Loucy (cell line): ENCODE results near the gene ZNF407.

Experiments
- H2AFZ ChIP-seq: fragments of 200-600 bp; sonication (generic); 2 replicates; pipeline ENCODE4 v1.6.0; 2016; ENCODE audit warnings: antibody characterized with exemption, mild to moderate bottlenecking, low read length, moderate library complexity
- H3F3A ChIP-seq: fragments of 200-600 bp; 2 replicates; pipeline ENCODE4 v1.6.0; 2016; ENCODE audit warnings: antibody characterized with exemption, low read depth, mild to moderate bottlenecking
- H3K27me3 ChIP-seq: fragments of 200-600 bp; sonication (generic); 2 replicates; pipeline ENCODE4 v1.6.1; 2014; ENCODE audit warnings: low read length, mild to moderate bottlenecking; ENCODE audit not compliant: insufficient read depth, poor library complexity, severe bottlenecking
- H3K36me3 ChIP-seq: fragments of 200-600 bp; sonication (generic); 2 replicates; pipeline ENCODE4 v1.6.1; 2016; ENCODE audit warnings: low read length; ENCODE audit not compliant: insufficient read depth
- H3K4me1 ChIP-seq: fragments of 200-600 bp; sonication (generic); 2 replicates; pipeline ENCODE4 v1.5.1; 2014; ENCODE audit warnings: low read length, mild to moderate bottlenecking; ENCODE audit not compliant: insufficient read depth, poor library complexity, severe bottlenecking
- H3K4me2 ChIP-seq: fragments of 200-600 bp; sonication (generic); 2 replicates; pipeline ENCODE4 v1.6.0; 2014; ENCODE audit warnings: antibody characterized with exemption, low read length, low read depth, mild to moderate bottlenecking; ENCODE audit not compliant: poor library complexity, severe bottlenecking
- H3K4me3 ChIP-seq: fragments of 200-600 bp; sonication (generic); 2 replicates; pipeline ENCODE4 v1.5.1; 2014; ENCODE audit warnings: low read length, mild to moderate bottlenecking, mixed read lengths; ENCODE audit not compliant: poor library complexity, severe bottlenecking
- H3K79me2 ChIP-seq: fragments of 200-600 bp; sonication (generic); 2 replicates; pipeline ENCODE4 v1.6.1; 2014; ENCODE audit warnings: low read length; ENCODE audit not compliant: insufficient read depth
- H3K9ac ChIP-seq: fragments of 200-600 bp; sonication (generic); 2 replicates; pipeline ENCODE4 v1.6.0; 2014; ENCODE audit warnings: mild to moderate bottlenecking, low read depth, low read length, moderate library complexity; ENCODE audit not compliant: poor library complexity, severe bottlenecking
- H3K9me2 ChIP-seq: fragments of 200-600 bp; sonication (generic); replicated peaks from 2 replicates; pipeline ENCODE4 v1.6.1; 2016; ENCODE audit warnings: low read depth, low read length, mixed read lengths
- H3K9me3 ChIP-seq: fragments of 200-600 bp; sonication (generic); 2 replicates; pipeline ENCODE4 v1.6.1; 2014; ENCODE audit warnings: mild to moderate bottlenecking, antibody characterized with exemption, low read length, low read depth; ENCODE audit not compliant: insufficient read depth
- H4K20me1 ChIP-seq: fragments of 200-600 bp; sonication (generic); 2 replicates; pipeline ENCODE4 v1.6.0; 2014; ENCODE audit warnings: antibody characterized with exemption, low read length, mild to moderate bottlenecking; ENCODE audit not compliant: insufficient read depth, poor library complexity, severe bottlenecking
- EZH2phosphoT487 ChIP-seq: fragments of 200-600 bp; IDR thresholded peaks from 2 replicates; pipeline ENCODE4 v1.6.1; 2018; ENCODE audit warnings: antibody characterized with exemption, mild to moderate bottlenecking, moderate library complexity, borderline replicate concordance
- TF ChIP-seq, protein P1 (sequence below): fragments of 200-600 bp; sonication (generic); conservative IDR thresholded peaks from 2 replicates; pipeline ENCODE4 v1.5.1; 2014; ENCODE audit warnings: mild to moderate bottlenecking, antibody characterized with exemption, low read length

Gene ZNF407

DNA sequence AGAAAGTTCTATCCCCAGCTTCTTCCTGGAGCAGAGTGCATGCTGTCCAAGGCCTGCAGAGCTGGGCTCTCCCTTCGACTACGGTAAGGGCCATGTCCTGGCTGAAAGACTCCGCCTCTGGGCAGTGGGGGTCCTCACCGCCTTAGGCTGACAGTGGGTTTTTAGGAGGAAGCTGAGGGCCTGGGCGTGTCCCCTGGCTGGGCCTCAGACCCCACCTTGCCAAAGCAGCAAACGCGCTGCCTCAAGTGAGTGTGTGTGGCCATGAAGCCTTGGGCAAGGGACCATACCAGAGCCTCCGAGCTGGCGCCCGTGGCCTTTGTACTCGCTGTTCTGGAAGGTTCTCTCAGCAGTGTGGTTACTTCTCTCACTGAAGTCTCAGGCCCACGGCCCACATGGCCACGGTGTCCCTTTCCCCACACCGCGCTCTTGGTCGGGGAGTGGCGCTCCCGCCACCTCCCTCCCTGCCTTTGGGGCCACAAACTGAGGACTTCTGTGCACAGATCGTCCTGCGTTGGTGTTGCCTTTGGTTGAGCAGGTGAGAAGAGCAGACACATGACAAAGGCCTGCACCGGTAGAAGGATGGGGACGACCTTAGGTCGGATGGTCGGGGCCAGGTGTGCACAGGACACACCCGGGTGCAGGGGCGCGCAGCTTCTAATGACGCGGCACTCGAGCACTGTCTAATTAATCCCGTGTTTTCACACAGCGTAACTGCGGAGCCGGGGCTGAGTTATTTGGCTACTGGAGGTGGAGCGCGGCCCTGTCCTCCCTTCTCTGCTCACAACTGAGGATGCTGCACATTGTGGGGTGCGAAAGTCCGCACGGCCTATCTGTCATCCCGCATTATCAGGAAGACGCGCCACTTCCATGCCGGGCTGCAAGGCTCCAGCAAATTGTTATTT is 489.7 kb downstream of the ZNF407 start:
- Histone ChIP-seq H3K4me1 (no peaks in the 10 kb centered on the region), H3K9ac (no peak overlapping the region), H3F3A (no peaks in the 10 kb centered on the region), H2AFZ (no peak overlapping the region), H3K27me3 (no peaks in the 10 kb centered on the region), H3K9me2 (no peaks in the 10 kb centered on the region), H3K9me3 (no peaks in the 10 kb centered on the region; the same call in 1 of the 2 replicates), H3K36me3 (no peaks in the 10 kb centered on the region), H3K4me2 (no peak overlapping the region), H3K4me3 (no peak overlapping the region), H3K79me2 (no peaks in the 10 kb centered on the region), H4K20me1 (no peaks in the 10 kb centered on the region)
- no peak for TF ChIP-seq EZH2phosphoT487
- TF ChIP-seq, protein P1, sequence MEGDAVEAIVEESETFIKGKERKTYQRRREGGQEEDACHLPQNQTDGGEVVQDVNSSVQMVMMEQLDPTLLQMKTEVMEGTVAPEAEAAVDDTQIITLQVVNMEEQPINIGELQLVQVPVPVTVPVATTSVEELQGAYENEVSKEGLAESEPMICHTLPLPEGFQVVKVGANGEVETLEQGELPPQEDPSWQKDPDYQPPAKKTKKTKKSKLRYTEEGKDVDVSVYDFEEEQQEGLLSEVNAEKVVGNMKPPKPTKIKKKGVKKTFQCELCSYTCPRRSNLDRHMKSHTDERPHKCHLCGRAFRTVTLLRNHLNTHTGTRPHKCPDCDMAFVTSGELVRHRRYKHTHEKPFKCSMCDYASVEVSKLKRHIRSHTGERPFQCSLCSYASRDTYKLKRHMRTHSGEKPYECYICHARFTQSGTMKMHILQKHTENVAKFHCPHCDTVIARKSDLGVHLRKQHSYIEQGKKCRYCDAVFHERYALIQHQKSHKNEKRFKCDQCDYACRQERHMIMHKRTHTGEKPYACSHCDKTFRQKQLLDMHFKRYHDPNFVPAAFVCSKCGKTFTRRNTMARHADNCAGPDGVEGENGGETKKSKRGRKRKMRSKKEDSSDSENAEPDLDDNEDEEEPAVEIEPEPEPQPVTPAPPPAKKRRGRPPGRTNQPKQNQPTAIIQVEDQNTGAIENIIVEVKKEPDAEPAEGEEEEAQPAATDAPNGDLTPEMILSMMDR: no peak

DNA sequence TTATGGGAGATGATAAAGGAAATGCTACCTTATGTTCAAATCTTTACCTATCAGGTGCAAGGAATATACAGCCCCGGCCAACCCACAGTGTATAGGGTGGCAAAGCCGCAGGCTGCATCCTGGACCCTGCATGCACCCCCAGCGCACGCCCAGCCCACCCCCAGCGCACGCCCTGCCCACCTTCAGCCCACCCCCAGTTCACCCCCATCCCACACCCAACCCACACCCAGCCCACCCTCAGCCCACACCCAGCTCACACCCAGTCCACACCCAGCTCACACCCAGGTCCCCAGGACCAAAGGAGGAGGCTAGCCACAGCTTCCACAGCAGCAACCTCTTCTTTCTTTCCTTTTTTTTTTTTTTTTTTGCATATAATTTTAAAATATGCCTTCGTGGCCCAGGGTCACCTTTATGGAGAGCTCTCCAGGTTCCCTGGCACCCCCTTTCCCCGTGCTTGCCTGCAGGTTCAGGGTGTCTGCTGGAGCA is 490.4 kb downstream of the ZNF407 start:
- H3K79me2 ChIP-seq: no peaks in the 10 kb centered on the region
- H3K36me3 ChIP-seq: no peaks in the 10 kb centered on the region
- H3K4me3 ChIP-seq: no peak overlapping the region
- H3K9ac ChIP-seq: no peak overlapping the region
- H3K4me1 ChIP-seq: no peaks in the 10 kb centered on the region
- H3K27me3 ChIP-seq: no peaks in the 10 kb centered on the region
- no peaks in the 10 kb centered on the region for H4K20me1 ChIP-seq
- TF ChIP-seq, protein P1: no peak
- TF ChIP-seq EZH2phosphoT487: no peak
- H2AFZ ChIP-seq: no peak overlapping the region
- no peaks in the 10 kb centered on the region; the same call in 1 of the 2 replicates for H3K9me3 ChIP-seq
- no peak overlapping the region for H3K4me2 ChIP-seq
- H3K9me2 ChIP-seq: no peaks in the 10 kb centered on the region
- H3F3A ChIP-seq: no peaks in the 10 kb centered on the region

DNA sequence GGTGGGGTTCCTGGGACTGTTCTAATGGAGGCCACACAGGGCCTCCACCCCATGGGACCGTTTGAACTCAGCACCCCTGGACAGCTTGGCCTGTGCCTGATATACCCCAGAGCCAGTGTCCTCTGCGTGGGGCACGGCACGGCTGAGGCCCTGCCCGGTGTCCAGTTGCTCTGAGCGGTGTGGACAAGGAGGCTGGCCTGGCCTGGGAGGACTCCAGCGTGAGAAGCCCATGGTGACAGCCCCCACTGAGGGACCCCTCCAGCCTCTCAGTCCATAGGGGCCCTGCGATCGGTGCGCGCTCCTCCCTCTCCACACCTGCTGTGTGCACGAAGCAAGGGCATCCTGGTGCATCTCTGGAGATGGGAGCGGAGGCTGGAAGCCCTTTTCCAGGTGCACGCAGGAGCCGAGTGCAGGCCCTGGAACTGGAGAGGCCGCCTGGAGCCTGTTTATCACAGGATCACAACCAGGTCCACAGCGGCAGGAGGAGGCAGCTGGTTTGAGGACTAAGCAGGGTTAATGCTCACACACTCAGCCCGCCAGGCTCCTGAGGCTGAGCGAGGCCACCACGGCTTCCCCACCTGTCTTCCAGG is 491.0 kb downstream of the ZNF407 start:
- no peaks in the 10 kb centered on the region; the same call in 1 of the 2 replicates for H3K9me3 ChIP-seq
- no peaks in the 10 kb centered on the region for H3F3A ChIP-seq
- no peak overlapping the region for H3K9ac ChIP-seq
- H3K27me3 ChIP-seq: no peaks in the 10 kb centered on the region
- H3K79me2 ChIP-seq: no peaks in the 10 kb centered on the region
- no peak overlapping the region for H3K4me2 ChIP-seq
- H4K20me1 ChIP-seq: no peaks in the 10 kb centered on the region
- TF ChIP-seq, protein P1: no peak
- TF ChIP-seq EZH2phosphoT487: no peak
- H3K4me1 ChIP-seq: no peaks in the 10 kb centered on the region
- H3K9me2 ChIP-seq: no peaks in the 10 kb centered on the region
- no peak overlapping the region for H3K4me3 ChIP-seq
- no peaks in the 10 kb centered on the region for H3K36me3 ChIP-seq
- no peak overlapping the region for H2AFZ ChIP-seq
